Right cardiac atrium (tissue), 5 donors: Measurements from ENCODE around the gene TOP1. TPM values are rescaled to one million over a fixed set of nuclear protein-coding genes. Genes with fewer than 3 reads are reported as not detected.
"Not testable (repeated sequence)": the region's sequence is repeated elsewhere in the genome, so short reads cannot be mapped to it uniquely, and the experiment has no call there.

Experiments used
- ATAC-seq, 2 donors: fragments of 200-7000 bp; cut with Tn5 transposase; one replicate each; pipeline versions ENCODE4 v1.8.0 to v1.9.1; 2020; ENCODE audit warnings: moderate library complexity in 2 of 2, mild to moderate bottlenecking in 1 of 2
- DNase-seq, 3 donors: peaks; one replicate each; pipeline ENCODE4 v3.0.0-alpha.2; 2020
- H3K27ac ChIP-seq: one replicate; pipeline ENCODE4 v1.5.1; 2013; ENCODE audit warnings: mild to moderate bottlenecking, low read length, control low read depth, moderate library complexity
- H3K27me3 ChIP-seq: one replicate; pipeline ENCODE4 v1.6.1; 2013; ENCODE audit not compliant: control insufficient read depth, insufficient read depth
- H3K4me1 ChIP-seq: one replicate; pipeline ENCODE4 v1.6.1; 2013; ENCODE audit warnings: low read length; ENCODE audit not compliant: control insufficient read depth, insufficient read depth
- H3K4me3 ChIP-seq: one replicate; pipeline ENCODE4 v1.5.1; 2013; ENCODE audit warnings: low read length, control low read depth
- H3K9me3 ChIP-seq: one replicate; pipeline ENCODE4 v1.6.1; 2013; ENCODE audit warnings: low read length; ENCODE audit not compliant: control insufficient read depth
- WGBS: extraction: QIAGEN DNeasy Blood & Tissue Kit; methylation state at CpG from one replicate; pipeline ENCODE4 v1.1.7; 2013; 5-methylcytosine and 5-hydroxymethylcytosine counted together
- intact Hi-C, 4 donors: fragments of 100-400 bp; cut with DNase I; formaldehyde crosslinking; loops; one replicate each; pipeline versions ENCODE4 v1.11.0 to v1.14.0; 2022 to 2023
- polyA plus RNA-seq: library from polyadenylated mRNA; stranded (reverse); fragments of 200-250 nt; gene quantifications from one replicate; pipeline ENCODE4 v1.2.3, GENCODE V29; 2013
- total RNA-seq, 4 donors: library from RNA; stranded (reverse); fragmentation: NEBNext Ultra II Directional; extraction: Animal tissue kit (Norgen Biotek cat#: 25700); gene quantifications; one replicate each; pipeline ENCODE4 v1.2.1, GENCODE V29; 2021
- donor health status: healthy with polysubstance abuse.
- donor health status: DM: no; HTN: yes; CAD: no.
- donor health status: DM: no; HTN: no; CAD: no.
- donor health status: DM: no; HTN: yes; CAD: no; lungs with severe emphysema.
- donor health status: DM: yes; HTN: yes; CAD: no.

Gene TOP1
- total and polyA plus RNA-seq, 5 donors, result 16.7 to 30.7 (median 27.8) TPM

- H3K4me1 ChIP-seq, result peaks cover 12% of the 10 kb centered on the region
- H3K4me3 ChIP-seq, H3K9me3 ChIP-seq, ATAC-seq, DNase-seq, intact Hi-C loops, H3K27me3 ChIP-seq, H3K27ac ChIP-seq: not testable (repeated sequence)
- 97% methylated on average over 6 of the region's 6 CpGs for WGBS
These were observed 24.7 kb upstream of the TOP1 start for GRCh38 chr20:41003936-41004294.

GRCh38 chr20:41004531-41005360 lies 23.9 kb upstream of the TOP1 start:
- H3K4me1 ChIP-seq, result peaks cover 12% of the 10 kb centered on the region
- no peak for DNase-seq

GRCh38 chr20:41005361-41005729 lies 23.3 kb upstream of the TOP1 start:
- DNase-seq (peak; percentile 87 to 96 (median 94)), ATAC-seq (peak; percentile 72 to 86)
- intact Hi-C loops, result no loop called here
- H3K27ac ChIP-seq, result peak overlapping the region; percentile 63
- H3K4me3 ChIP-seq, result no peak overlapping the region
- 12% methylated on average over 4 of the region's 4 CpGs for WGBS
- no peaks in the 10 kb centered on the region for H3K9me3 ChIP-seq
- H3K4me1 ChIP-seq, result peaks cover 12% of the 10 kb centered on the region
- H3K27me3 ChIP-seq, result no peaks in the 10 kb centered on the region

More at GRCh38 chr20:41004531-41005360, 23.9 kb upstream of the TOP1 start:
- peak; percentile 20 to 38 for ATAC-seq
- intact Hi-C loops, result no loop called here
- Histone ChIP-seq H3K27ac (peak overlapping the region; percentile 63), H3K4me3 (no peak overlapping the region), H3K9me3 (no peaks in the 10 kb centered on the region), H3K27me3 (no peaks in the 10 kb centered on the region)
- 36% methylated on average over 8 of the region's 8 CpGs for WGBS

- ATAC-seq (no peak), DNase-seq (no peak)
- no peak overlapping the region for H3K27ac ChIP-seq
- intact Hi-C loops, result no loop called here
- peaks cover 12% of the 10 kb centered on the region for H3K4me1 ChIP-seq
- 94% methylated on average over 13 of the region's 13 CpGs for WGBS
- H3K9me3 ChIP-seq, result no peaks in the 10 kb centered on the region
- no peak overlapping the region for H3K4me3 ChIP-seq
- no peaks in the 10 kb centered on the region for H3K27me3 ChIP-seq
These were observed 22.3 kb upstream of the TOP1 start for GRCh38 chr20:41006126-41006935.

GRCh38 chr20:41006936-41007474 lies 21.6 kb upstream of the TOP1 start:
- intact Hi-C loops, result no loop called here
- DNase-seq (no peak), ATAC-seq (no peak)
- Histone ChIP-seq H3K4me3 (no peak overlapping the region), H3K27ac (no peak overlapping the region), H3K4me1 (peaks cover 12% of the 10 kb centered on the region), H3K9me3 (no peaks in the 10 kb centered on the region), H3K27me3 (no peaks in the 10 kb centered on the region)
- 95% methylated on average over 2 of the region's 2 CpGs for WGBS

- 90% methylated on average over 3 of the region's 3 CpGs for WGBS
- H3K4me1 ChIP-seq, result peaks cover 12% of the 10 kb centered on the region
- ATAC-seq, result no peak
- no peaks in the 10 kb centered on the region for H3K9me3 ChIP-seq
- H3K27ac ChIP-seq, result no peak overlapping the region
- intact Hi-C loops, result no loop called here
- no peak overlapping the region for H3K4me3 ChIP-seq
- no peak for DNase-seq
- no peaks in the 10 kb centered on the region for H3K27me3 ChIP-seq
These were observed 21.1 kb upstream of the TOP1 start for GRCh38 chr20:41007481-41007880.

- Histone ChIP-seq H3K9me3 (no peaks in the 10 kb centered on the region), H3K27me3 (no peaks in the 10 kb centered on the region), H3K27ac (no peak overlapping the region), H3K4me3 (no peak overlapping the region), H3K4me1 (peaks cover 4% of the 10 kb centered on the region)
- WGBS, result 59% methylated on average over 3 of the region's 3 CpGs
- ATAC-seq (no peak), DNase-seq (no peak)
- intact Hi-C loops, result no loop called here
These were observed 18.7 kb upstream of the TOP1 start for GRCh38 chr20:41009946-41010345.

- H3K27ac ChIP-seq, result no peak overlapping the region
- DNase-seq (no peak), ATAC-seq (no peak)
- no peaks in the 10 kb centered on the region for H3K27me3 ChIP-seq
- peaks cover 3% of the 10 kb centered on the region for H3K4me1 ChIP-seq
- intact Hi-C loops, result no loop called here
- WGBS, result 83% methylated on average over 5 of the region's 5 CpGs
- no peaks in the 10 kb centered on the region for H3K9me3 ChIP-seq
- H3K4me3 ChIP-seq, result no peak overlapping the region
These were observed 17.0 kb upstream of the TOP1 start for GRCh38 chr20:41011551-41012067.

- Histone ChIP-seq H3K27me3 (no peaks in the 10 kb centered on the region), H3K9me3 (no peaks in the 10 kb centered on the region), H3K4me1 (peaks cover 3% of the 10 kb centered on the region), H3K4me3 (no peak overlapping the region), H3K27ac (no peak overlapping the region)
- DNase-seq (no peak), ATAC-seq (no peak)
- 87% methylated on average over 6 of the region's 6 CpGs for WGBS
- intact Hi-C loops, result no loop called here
These were observed 14.0 kb upstream of the TOP1 start for GRCh38 chr20:41014561-41015088.

- no peak overlapping the region for H3K4me3 ChIP-seq
- no peak for DNase-seq
- ATAC-seq, result no peak
- H3K27me3 ChIP-seq, result no peaks in the 10 kb centered on the region
- no peak overlapping the region for H3K27ac ChIP-seq
- no peaks in the 10 kb centered on the region for H3K9me3 ChIP-seq
- whole genome bisulfite sequencing, result 62% methylated on average over 3 of the region's 3 CpGs
- peaks cover 2% of the 10 kb centered on the region for H3K4me1 ChIP-seq
- intact Hi-C loops, result no loop called here
These were observed 11.1 kb upstream of the TOP1 start for GRCh38 chr20:41017448-41018042.
